GM08714 (cell line): Measurements from ENCODE around the gene EMID1.

ENCODE experiments used
- H3K4me3 ChIP-seq: fragments of 200-500 bp; sonication (Bioruptor generic); 2 replicates; pipeline ENCODE4 v1.5.1; 2014; ENCODE audit warnings: mild to moderate bottlenecking, low read length, inconsistent platforms
- ZNF274 ChIP-seq: IDR thresholded peaks from 2 replicates; pipeline ENCODE4 v1.6.1; 2012; ENCODE audit warnings: mild to moderate bottlenecking, low read depth, low read length

The EMID1 gene

GRCh38 chr22:29251265-29251664 lies 45.6 kb downstream of the EMID1 start:
- no peak for TF ChIP-seq ZNF274

DNA sequence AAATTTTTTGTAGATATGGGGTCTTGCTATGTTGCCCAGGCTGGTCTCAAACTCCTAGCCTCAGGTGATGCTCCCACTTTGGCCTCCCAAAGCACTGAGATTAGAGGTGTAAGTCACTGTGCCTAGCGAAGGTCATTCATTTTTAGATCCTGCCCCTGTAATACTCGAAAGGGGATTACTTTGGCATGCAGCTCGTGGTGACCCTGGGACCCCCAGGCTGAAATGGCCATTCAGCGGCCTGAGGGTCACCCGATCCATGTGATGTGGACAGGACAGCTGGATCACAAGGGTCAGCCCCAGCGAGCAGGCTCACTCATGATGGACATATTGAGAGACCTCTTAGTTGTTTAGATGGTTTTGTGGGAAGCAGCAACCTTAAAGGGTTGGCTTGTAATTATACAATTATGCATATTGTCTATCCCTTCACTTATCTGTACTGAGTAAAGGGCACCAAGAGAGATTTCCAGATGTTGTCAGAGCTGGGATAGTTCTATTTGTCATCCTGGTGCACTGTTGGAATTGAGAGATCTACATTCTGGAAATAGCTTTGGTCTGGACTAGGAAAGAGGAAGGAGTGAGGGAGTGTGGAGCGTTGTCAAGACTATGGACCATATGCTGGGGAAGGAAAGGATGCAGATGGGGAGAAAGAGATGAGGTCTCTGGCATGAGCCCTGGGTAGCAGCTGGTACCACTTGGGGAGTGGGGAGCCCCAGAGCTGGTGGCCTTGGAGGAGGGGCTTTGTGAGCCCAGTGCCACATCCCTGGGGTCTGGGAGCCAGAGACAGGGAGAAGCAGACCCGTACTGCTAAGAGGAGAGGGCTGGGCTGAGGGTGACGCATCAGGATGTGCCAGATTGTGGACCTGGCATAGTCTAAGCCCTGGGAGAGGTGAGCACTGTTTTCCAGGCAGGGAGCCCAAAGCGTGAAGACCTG lies 46.5 kb downstream of the EMID1 start:
- no peak for TF ChIP-seq ZNF274
- no peak overlapping the region for H3K4me3 ChIP-seq

More at GRCh38 chr22:29251265-29251664, 45.6 kb downstream of the EMID1 start:
- no peak overlapping the region for H3K4me3 ChIP-seq

GRCh38 chr22:29253561-29254285 lies 48.0 kb downstream of the EMID1 start:
- H3K4me3 ChIP-seq = no peak overlapping the region
- TF ChIP-seq ZNF274 = no peak

DNA sequence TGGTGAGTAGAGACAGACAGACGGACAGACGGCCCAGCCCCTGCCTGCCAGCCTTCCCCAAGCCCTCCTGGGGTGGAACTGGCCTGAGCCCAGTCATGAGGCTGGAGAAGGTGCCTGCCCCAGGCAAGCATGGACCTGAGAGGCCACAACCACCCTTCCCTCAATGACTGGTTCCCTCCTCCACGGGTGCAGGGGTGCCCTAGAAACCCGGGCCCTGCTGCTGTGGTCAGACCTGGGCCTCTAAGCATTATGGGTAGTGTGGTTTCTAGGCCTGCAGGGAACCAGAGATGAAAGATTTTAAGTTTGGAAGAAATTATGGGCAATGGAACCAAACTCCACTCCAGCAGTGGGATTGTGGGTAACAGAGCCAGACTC lies 48.6 kb downstream of the EMID1 start:
- no peak overlapping the region for H3K4me3 ChIP-seq
- TF ChIP-seq ZNF274 = no peak

DNA sequence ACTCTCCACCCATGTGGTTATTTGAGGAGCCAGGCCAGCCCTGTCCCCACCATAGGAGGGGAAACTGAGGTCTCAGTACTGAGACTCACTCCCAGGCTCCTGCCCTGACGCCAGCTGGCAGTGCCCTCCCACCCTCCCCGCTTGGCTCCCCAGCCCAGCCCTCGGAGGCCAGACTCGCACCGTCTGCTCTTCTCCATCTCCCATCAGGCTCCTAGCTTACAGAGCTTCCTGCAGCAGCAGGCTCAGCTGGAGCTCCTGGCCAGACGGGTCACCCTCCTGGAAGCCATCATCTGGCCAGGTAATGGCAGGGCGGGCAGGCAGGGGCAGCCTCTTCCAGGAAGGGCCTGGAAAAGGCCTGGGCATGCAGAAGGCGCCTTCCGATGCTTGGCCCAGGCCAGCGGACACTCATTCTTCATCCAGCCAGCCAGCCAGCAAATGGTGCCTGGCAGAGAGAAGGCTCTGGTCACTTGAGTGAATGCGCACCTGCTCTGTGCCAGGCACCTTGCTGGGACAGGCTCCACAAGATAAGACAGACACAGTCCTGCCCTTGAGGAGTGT lies 49.4 kb downstream of the EMID1 start:
- TF ChIP-seq ZNF274 = no peak
- no peak overlapping the region for H3K4me3 ChIP-seq

DNA sequence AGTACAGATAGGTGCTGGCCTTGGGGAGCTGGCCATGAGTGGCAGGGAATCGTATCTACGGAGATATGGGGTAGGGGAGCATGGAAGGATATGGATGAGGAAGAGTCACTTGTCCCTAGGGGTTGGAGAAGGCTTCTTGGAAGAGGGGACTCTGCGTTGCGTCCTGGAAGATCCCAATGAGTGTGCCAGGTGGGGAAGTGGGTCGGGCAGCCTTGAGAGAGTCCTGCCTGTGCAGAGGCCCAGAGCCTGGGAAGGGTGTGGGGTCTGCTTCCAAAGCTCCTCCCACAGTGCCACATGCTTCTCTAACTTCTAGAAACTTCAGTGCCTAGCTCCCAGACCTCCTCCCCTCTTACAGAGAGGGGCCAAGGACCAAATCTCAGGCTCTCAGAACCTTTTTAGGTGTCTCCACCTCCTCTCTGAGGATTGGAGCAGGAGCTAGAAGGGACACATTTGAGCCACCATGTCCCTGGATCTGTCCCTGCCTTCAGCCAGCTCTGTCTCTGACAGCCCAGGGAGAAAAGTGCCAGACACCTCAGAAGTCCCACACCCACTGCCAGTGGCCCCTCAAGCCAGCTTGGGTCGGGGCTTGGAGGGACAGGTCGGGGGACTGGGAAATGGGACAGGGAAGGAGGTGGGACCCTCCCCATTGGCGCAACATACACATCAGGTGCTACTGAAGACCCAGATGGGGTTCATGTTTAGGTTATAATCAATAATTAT lies 51.1 kb downstream of the EMID1 start:
- no peak for TF ChIP-seq ZNF274
- no peak overlapping the region for H3K4me3 ChIP-seq

GRCh38 chr22:29257751-29258181 lies 52.1 kb downstream of the EMID1 start:
- TF ChIP-seq ZNF274 = no peak
- H3K4me3 ChIP-seq = no peak overlapping the region

- H3K4me3 ChIP-seq = no peak overlapping the region
- no peak for TF ChIP-seq ZNF274
Observed at GRCh38 chr22:29258407-29259252, 52.9 kb downstream of the EMID1 start.

GRCh38 chr22:29259253-29259899 lies 53.7 kb downstream of the EMID1 start:
- no peak overlapping the region for H3K4me3 ChIP-seq
- no peak for TF ChIP-seq ZNF274

GRCh38 chr22:29260031-29260560 lies 54.4 kb downstream of the EMID1 start:
- TF ChIP-seq ZNF274 = no peak
- no peak overlapping the region for H3K4me3 ChIP-seq

DNA sequence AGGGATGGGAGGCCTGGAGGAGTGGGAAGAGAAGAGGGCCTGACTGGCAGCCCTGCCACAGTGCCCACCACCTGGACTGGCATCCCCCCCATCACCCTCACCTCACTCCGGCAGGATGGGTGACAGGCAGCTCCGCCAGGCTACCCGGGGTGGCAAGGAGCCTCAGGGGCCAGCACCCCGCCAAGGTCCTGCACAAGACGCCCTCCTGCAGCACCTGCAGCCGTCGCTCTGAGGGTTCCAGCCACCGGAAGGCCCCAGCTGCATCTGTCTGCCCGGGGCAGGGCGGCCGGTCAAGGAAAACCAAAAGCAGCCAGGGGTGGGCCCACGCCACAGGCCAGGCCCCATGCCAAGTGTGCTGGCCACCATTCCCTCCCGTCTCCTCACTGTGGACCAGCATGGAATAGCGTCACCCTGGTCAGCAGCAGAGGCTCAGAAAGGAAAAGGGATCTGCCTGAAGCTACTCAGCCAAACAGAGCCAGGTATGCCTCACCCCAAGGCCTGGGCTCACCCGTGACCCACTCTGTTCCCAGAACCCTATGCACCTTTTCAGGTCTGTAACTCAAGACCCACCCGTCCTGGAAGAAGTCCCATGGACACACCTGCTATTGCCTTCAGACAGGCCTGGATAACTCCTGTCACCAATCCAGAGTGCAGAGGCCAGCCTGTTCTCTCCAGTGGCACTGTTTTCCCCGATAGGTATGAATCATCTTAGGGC lies 55.1 kb downstream of the EMID1 start:
- H3K4me3 ChIP-seq = no peak overlapping the region
- no peak for TF ChIP-seq ZNF274

GRCh38 chr22:29263791-29264276 lies 58.1 kb downstream of the EMID1 start:
- TF ChIP-seq ZNF274 = no peak
- H3K4me3 ChIP-seq = no peak overlapping the region
